GM10248 (cell line): ENCODE data around the gene NEK9.
"Not testable (repeated sequence)": the region's sequence is repeated elsewhere in the genome, so short reads cannot be mapped to it uniquely, and the experiment has no call there.

Experiments
- CTCF ChIA-PET: fragments of 300-600 bp; sonication (Branson Sonifier 250); formaldehyde crosslinking; extraction: SDS; loops from one replicate; lab custom pipeline; 2021; ENCODE audit warnings: antibody characterized with exemption; lab: Yijun Ruan, JAX
- POLR2A ChIA-PET: fragments of 350-650 bp; sonication (Branson Sonifier 250); formaldehyde crosslinking; extraction: SDS; loops from one replicate; lab custom pipeline; 2020; ENCODE audit warnings: antibody characterized with exemption; lab: Yijun Ruan, JAX
- DNase-seq: peaks from one replicate; pipeline ENCODE4 v3.0.0; 2012; ENCODE audit errors: extremely low spot score
- CTCF ChIP-seq: IDR thresholded peaks from 2 replicates; pipeline ENCODE4 v1.5.1; 2012; ENCODE audit warnings: mild to moderate bottlenecking, low read depth; ENCODE audit errors: extremely low read depth, missing control alignments, control extremely low read depth

Gene NEK9

GRCh38 chr14:75158843-75159614 lies 32.2 kb upstream of the NEK9 start:
- CTCF ChIA-PET = interaction anchor here (2.7 kb wide), 1 partner anchor 137 kb away, joined by 12 read pairs; no protein-coding TSS in a partner anchor

GRCh38 chr14:75156901-75157300 lies 30.1 kb upstream of the NEK9 start:
- DNase-seq = no peak
- POLR2A ChIA-PET = no interaction called here
- CTCF ChIA-PET = interaction anchor here (1.8 to 2.7 kb wide), 2 partner anchors 13 to 139 kb away, joined by 5 to 12 read pairs; no protein-coding TSS in a partner anchor
- TF ChIP-seq CTCF = no peak

More at GRCh38 chr14:75158843-75159614, 32.2 kb upstream of the NEK9 start:
- POLR2A ChIA-PET = no interaction called here
- no peak for TF ChIP-seq CTCF
- DNase-seq = no peak

GRCh38 chr14:75156111-75156510 lies 29.3 kb upstream of the NEK9 start:
- no peak for TF ChIP-seq CTCF
- ChIA-PET CTCF (interaction anchor here (1.1 to 1.2 kb wide), 3 partner anchors 10 to 405 kb away, joined by 3 to 4 read pairs (median 3); no protein-coding TSS in a partner anchor), POLR2A (no interaction called here)
- DNase-seq = no peak

- ChIA-PET CTCF (interaction anchor here (0.6 to 1.2 kb wide), 4 partner anchors 11 to 406 kb away, joined by 3 to 4 read pairs (median 3); no protein-coding TSS in a partner anchor), POLR2A (interaction anchor here (0.7 kb wide), 1 partner anchor 109 kb away, joined by 4 read pairs; no protein-coding TSS in a partner anchor)
- DNase-seq = no peak
- TF ChIP-seq CTCF = no peak
Observed at GRCh38 chr14:75155169-75155568, 28.3 kb upstream of the NEK9 start.

- TF ChIP-seq CTCF = no peak
- POLR2A ChIA-PET = no interaction called here
- CTCF ChIA-PET = interaction anchor here (1.0 kb wide), 1 partner anchor 145 kb away, joined by 3 read pairs; no protein-coding TSS in a partner anchor
- DNase-seq = no peak
Observed at GRCh38 chr14:75153295-75153694, 26.4 kb upstream of the NEK9 start.

GRCh38 chr14:75151851-75152250 lies 25.0 kb upstream of the NEK9 start:
- ChIA-PET CTCF (no interaction called here), POLR2A (no interaction called here)
- no peak for TF ChIP-seq CTCF
- no peak for DNase-seq

- CTCF ChIA-PET, DNase-seq, POLR2A ChIA-PET: not testable (repeated sequence)
Observed at GRCh38 chr14:75150637-75151036, 23.8 kb upstream of the NEK9 start.
